Measurements from ENCODE around the gene RASGRF2. TPM values are rescaled to one million over a fixed set of nuclear protein-coding genes. Genes with fewer than 3 reads are reported as not detected.
"Not testable (repeated sequence)": the region's sequence is repeated elsewhere in the genome, so short reads cannot be mapped to it uniquely, and the experiment has no call there.

The RASGRF2 gene
- total RNA-seq, 1 experiment from 2014 or later: not detected

DNA sequence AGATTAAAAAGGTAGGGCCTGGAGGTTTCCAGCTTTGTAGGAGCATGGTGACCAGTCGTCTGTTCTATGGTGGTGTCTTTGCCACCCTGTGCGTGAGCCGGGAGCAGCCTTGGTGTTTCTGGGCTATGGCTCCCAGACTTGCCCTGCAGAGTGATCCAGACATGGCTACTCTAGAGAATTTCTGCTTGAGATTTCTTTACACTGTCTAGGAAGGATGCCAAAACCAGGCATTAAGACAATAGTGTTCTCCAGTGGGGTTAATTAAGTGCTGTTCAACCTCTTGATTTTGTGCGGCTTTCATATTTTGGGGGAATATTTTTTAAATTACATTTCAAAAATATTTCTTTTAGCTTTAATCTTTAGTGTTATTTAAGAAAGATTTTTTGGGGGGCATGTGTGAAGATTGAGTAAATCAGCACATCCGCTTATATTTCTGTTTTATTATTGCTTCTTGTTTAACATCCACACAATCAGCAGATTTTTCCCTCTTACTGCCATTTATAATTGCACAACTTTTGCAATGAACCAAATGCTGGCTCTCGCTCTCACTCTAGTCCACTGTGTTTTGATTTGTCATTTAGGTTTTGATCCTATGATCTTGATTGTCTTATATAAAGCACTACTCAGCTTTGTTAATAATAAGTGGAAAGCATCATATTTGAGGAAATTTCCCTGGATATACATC lies 110.5 kb downstream of the RASGRF2 start:
- no peak for DNase-seq (ENCODE audit: low spot score)

DNA sequence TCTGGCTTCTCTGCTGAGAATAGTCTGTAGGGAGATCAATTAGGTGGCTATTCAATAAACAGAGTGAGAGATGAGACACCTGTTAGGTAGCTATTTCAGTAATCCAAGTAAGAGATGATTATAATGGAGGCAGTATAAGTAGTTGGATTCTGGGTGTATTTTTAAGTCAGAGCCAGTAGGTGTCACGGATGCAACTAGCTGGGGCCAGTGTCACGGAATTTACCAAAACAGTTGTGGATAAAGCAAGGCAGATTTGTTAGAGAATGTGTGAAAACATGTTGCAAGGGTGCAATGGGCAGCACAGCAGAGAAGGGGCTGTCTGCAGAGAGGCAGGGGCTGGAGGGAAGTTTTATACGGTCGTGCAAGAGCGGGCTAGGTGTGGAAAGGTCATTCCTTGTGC lies 114.9 kb downstream of the RASGRF2 start:
- no peak for DNase-seq (ENCODE audit: low spot score)

DNA sequence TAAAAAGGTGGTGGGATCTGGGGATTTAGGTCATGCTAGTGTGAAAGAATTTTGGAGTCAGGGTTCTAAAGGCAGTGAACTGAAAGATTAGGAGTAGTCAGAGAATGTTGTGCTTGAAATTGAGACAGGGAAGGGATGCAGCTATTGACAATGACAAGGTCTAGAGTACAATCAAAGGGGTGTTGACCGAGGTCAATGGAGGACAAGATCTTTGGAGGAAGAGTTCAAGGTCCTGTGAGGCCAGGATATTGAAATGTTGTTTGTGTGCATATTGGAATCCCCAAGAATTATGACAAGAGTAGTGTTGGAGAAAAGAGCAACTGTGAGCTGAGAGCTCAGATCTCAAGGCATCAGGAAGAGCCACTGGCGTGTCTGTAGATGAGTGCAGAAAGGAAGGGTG lies 116.9 kb downstream of the RASGRF2 start:
- no peak for DNase-seq (ENCODE audit: low spot score)

DNA sequence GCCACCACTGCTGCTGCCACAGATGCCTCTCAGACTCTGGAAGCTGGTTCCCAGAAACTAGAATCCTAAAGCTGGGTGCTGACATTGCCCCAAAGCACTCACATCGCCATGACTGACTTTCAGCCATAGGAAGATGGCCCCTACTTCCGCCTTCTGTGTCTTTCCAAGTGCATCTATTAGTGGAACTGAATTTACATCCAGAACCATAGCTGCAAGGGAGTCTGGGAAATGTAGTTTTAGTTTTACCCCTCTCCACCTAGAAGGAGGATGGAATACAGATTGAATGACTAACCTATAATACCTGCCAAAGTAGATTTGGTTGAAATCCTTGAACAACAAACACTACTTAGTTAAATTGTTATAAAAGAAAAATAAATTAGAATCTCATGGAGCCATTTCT lies 118.8 kb downstream of the RASGRF2 start:
- no peak for DNase-seq (ENCODE audit: low spot score)

DNA sequence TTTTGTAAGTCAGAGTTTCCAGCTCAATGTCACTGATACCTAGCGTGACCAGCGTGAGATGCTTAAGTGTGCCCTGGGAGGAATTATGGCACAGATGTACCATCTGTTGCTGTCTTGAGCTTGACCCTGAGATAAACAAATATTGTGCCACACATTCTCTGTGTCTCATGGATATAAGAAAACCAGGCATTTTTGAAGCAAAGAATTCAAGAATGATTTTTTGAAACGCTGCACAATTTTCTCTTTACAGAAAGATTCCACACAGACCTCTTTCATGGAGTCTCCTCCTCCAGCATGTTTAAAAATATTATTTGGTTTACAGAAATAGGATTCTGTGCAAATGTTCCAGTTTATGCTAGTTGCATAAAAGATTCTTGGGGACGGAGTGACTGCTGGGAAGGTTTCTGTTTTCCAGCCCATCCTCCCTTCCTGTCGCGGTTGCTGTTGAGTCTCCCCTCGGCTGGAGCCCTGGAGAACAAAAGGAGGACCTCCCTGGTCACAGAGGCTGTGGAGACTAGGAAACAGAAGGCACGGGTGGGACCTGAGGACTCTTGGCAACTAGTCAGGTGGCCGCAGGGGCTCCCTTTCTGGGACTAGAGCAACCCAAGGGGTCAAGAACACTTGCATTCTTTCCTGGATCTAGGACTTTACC lies 120.8 kb downstream of the RASGRF2 start:
- DNase-seq (ENCODE audit: low spot score): no peak

DNA sequence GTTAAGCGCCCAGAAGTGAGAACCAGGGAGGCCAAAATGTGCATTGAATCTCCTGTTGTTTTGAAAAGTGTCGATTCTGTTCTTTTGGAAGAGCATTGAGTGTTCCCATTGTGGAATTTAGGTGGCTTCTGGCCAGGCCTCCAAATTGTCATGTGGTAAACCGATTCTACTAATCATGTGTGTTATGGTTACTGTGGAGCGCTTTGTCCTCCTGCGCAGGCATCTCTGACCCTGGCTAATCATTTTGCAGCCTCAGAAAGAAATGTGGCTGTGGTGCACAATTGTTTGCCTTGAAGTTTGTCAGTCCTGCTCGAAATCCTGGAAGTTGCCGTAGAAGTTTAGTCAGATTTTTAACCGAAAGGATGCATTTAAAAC lies 121.3 kb downstream of the RASGRF2 start:
- no peak for DNase-seq (ENCODE audit: low spot score)

DNA sequence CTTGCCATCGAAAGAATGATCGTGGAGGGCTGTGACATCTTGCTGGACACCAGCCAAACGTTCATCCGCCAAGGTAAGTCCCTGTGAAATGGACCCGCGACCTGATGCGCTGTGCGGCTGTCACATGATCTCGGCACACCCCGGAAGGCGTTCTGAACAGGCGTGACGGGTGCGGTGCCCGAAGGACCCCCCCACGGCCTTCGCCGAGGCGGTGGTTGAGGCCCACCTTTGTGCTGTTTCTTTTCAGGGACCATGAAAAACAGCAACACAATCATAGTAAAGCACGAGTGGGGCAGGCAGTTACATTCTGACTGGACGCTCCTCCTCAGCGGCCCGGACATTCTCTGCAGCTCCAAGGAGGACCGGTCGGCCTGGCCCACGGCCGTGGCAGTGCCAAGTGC lies 126.7 kb downstream of the RASGRF2 start:
- DNase-seq (ENCODE audit: low spot score): no peak

DNA sequence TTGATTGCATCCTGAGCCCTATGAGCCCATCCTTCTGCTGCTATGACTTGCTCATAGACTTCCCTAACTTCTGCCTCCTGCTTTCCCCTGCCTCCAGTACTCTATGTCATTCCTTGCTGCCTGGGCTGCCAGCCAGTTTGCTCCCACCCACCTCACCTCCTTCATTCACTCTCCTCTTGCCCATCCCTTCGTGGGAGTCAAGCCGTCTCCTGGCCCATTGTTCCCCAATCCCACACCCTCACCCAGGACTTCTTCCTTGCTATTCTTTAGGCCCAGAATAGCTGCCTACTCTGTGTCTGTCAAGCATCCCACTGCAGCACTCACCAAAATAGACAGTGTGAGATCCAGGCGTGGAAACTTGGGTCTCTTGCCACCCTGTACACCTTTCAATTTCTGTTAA lies 131.0 kb downstream of the RASGRF2 start:
- no peak for DNase-seq (ENCODE audit: low spot score)

DNA sequence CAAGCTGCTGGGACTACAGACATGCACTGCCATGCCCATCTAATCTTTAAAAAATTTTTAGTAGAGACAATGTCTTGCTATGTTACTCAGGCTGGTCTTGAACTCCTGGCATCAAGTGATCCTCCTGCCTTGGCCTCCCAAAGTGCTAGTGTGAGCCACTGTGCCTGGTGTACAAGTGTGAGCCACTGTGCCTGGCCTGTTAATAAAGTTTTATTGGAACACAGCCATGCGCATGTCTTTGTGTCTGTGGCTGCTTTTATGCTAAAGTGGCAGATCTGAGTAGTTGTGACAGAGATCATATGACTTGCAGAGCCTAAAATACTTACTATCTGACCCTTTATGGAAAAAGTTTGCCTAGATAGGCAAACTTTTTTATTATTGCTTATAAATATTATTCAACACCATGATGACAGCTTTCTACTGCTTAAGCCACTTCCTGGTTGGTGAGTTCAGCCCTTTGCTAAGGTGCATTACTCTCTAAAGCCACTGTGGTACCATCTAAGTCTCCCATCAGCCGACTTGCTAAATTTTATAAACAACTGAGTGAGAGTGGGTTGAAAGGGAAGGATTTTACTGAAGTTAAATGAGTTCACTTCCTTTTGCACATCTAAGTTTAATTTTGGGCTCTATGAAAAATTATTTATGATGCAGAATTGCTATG lies 133.5 kb downstream of the RASGRF2 start:
- DNase-seq (ENCODE audit: low spot score): no peak

DNA sequence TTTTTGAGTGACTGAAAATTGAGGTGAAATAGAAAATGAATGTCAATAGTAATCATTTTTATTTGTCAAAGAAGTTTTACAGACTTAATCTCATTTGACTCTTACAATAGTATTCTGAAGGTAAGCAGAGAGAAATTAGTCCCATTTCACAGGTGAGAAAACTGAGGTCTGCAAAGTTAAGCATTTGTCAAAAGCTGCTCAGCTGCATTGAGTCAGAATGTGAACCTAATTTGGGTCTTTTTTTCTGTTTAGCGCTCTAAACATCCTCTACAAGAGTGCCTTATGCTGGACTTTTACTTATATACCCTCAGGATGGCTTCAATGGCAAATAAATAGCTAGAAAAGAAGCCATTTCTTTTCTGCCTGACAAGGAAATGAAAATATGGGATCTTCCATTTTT lies 135.7 kb downstream of the RASGRF2 start:
- DNase-seq (ENCODE audit: low spot score): no peak

DNA sequence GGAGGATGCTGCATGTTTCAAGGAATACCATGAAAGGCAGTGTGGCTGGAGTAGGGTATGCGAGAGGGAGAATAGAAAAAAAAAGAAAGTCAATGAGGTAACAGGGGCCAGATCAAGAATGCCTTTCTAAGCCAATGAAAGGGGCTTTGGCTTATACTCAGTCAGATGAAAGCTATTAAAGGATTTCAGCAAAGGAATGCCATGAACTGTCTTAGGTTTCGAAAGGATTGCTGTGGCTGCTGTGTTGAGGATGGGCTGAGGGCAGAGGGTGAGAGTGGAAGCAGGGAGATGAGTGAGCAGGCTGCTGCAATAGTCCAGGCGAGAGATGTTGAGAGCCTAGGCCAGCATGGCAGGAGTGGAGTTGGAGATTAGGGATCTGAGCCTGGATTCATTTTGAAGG lies 137.6 kb downstream of the RASGRF2 start:
- no peak for DNase-seq (ENCODE audit: low spot score)

DNA sequence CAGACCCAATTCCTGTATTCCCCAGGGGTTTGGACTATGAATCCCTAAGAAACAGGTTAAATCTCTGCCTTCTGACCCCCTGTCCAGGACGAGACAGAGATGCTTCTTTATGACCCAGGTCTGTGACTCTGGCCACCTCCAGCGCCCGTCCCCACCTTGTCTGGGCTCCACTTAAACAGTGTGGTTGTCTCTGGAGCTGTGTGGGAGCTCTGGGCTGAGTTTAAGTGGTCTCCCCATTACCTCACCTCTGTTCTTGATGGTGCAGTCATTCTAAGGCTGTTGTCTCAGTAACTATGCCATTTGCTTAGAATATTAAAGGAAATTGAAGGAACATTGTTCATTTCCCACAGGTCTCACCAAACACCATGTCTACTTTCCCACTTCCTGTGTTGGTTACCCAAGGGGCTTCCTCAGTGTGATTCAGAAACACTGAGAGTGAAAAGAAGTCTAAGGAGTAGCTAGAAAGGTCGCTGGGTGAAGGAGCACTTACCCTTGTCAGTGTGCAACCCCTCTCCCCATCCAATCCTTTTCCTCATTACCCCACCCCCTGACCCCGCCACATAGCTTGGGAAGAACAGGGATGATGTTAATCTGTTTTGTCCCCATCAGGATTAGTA lies 145.2 kb downstream of the RASGRF2 start:
- DNase-seq (ENCODE audit: low spot score): no peak

DNA sequence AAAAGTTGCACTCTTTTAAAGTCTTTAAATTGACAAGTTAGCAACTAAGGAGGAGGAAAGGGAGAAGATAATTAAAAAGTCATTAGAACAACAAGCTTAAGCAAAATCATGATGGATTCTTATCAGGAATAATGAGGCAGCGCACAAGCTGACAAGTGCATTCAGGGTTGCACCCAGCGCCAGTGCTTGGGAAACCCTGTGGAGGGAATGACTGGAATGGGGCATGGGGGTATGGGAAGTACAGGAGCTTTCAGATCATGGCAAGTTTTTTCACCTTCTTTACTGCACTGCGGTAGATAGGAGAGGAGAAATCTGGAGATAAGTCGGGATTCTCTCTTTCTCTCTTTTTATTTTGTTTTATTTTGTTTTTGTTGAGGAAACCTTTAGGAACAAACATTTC lies 155.1 kb downstream of the RASGRF2 start:
- no peak for DNase-seq (ENCODE audit: low spot score)

DNA sequence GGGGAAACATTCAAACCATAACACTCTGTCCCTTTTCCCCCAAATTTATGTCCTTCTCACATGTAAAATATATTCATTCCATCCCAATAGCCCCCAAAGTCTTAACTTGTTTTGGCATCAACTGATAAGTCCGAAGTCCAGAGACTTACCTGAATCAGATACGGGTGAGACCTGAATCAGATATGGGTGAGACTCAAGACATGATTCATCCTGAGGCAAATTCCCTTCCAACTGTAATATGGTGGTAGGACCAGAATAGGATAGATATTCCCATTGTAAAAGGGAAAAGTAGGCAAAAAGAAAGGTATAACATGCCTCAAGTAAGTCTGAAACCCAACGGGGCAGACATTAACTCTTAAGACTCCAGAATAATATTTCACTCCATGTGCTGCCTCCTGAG lies 157.4 kb downstream of the RASGRF2 start:
- DNase-seq (ENCODE audit: low spot score): no peak

DNA sequence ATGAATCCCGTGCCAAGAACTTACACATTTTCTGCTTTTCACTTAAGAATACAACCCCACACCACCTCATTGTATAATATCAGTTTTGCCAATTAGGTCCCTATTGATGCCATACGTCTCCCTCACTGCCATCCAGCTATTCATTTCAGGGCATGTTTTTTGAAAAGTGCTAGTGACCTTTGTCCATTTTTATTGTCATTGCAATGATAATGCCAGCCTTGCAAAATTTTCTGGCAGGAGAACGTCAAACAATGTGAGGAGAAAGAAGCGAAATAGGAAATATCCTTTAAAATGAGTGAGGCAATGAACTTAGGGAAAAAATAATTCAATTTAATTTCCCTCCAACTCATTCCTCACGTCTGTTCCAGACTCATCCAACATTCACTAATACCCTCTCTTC lies 161.1 kb downstream of the RASGRF2 start:
- no peak for DNase-seq (ENCODE audit: low spot score)

DNA sequence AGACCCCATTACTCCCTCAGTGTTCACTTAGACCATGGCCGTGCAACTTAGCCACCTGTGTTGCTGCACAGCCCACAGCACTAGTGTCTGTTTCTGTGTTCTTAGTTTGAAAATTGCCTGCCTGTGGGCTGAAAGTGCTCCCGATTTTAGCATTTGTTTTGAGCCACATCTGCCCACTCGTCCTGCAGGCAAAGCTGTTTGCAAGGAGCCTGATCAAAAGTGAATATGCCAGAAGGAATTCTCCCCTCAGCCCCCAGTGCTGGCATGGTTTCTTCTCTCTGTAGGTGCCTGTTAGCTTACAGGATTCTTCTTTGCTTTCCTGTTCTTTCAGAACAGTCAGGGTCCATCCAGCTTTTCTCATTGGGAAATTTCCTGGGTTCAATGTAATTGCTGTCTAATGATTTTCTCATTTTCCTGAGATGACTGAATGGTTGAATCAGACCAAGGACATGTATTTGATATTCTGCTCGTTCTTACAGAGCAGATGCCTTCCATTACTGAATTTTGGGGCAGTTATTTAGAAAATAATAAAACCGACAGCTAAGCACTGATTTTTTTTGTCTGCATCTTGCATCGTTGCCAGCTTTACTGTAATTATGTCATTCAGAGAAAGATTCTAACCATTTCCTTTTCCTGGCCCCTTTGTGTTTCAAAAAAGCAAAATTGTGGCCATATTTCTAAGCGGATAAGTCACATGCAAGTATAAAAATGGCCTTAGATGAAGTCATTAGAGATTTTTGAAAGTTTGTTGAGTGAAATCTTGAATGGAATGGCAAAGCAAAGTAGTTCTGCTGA lies 161.9 kb downstream of the RASGRF2 start:
- no peak for DNase-seq (ENCODE audit: low spot score)

DNA sequence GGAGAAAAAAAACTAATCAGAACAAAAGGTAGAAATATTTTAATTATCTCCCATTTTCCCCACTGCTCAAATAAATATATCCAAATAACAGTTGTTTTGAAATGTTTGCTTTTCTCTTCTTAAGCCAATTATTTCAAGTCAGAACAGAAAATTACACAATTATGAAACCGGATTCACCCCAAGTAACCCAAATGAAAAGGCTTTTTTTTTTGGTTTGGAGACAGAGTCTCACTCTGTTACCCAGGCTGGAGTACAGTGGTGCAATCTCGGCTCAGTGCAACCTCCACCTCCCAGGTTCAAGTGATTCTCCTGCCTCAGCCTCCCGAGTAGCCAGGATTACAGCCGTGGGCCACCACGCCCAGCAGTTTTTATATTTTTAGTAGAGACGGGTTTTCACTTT lies 164.5 kb downstream of the RASGRF2 start:
- not testable (repeated sequence) for DNase-seq (ENCODE audit: low spot score)

DNA sequence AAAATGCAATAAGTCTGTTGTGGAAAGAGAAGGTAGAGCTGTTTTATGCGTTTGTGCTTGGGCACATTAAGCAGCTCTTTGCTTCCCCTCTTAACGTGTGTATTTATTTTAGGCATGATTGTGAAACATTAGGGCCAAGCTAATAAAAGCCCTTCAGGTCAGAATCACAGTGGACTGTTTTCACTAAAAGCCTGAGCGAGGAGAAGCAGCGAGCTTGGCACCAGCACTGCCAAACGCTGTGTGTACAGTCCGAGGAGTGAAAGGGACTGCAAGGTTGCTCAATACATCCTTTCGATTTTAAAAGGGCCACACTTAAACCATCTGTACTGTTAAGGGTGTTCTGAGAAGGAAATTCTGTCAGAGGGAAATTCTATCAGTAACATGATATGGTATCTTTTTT lies 165.8 kb downstream of the RASGRF2 start:
- DNase-seq (ENCODE audit: low spot score): no peak

DNA sequence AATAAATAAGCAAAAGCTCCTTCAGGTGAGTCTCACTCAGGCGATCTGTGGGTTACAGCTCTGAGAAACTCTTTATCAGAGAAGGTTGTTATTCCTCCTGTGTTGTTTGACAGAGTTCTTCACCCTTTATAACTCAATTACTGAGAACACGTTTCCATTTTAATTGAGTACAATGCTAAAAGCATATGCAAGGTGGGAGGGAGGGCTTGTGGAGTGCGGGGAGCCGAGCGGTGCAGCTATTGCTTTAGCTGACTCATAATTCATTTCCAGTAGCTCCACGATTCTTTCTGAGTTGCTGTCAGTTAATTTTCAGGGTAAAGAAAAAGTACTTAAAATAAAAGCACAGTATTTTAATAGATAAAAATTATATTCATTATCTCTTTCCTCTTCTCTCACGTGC lies 168.3 kb downstream of the RASGRF2 start:
- DNase-seq (ENCODE audit: low spot score): no peak

DNA sequence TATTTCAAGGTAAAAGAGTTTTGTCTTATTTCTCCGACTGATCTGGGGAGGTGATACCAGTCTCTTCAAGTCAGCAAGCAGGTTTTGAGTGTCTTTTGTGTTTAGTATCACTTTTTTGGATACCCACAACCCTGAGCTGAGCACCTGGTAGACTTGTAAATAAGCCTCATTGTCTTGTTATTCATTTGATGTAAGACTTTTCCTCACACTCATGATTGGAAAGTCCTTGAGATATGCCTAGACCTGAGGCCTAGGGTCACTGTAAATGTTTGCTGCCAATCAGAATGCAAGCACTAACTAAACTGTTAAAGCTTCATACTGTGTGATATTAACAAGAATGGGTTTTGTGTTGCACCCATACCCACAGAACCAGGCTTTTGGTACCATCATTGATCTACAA lies 172.2 kb downstream of the RASGRF2 start:
- DNase-seq (ENCODE audit: low spot score): no peak

DNA sequence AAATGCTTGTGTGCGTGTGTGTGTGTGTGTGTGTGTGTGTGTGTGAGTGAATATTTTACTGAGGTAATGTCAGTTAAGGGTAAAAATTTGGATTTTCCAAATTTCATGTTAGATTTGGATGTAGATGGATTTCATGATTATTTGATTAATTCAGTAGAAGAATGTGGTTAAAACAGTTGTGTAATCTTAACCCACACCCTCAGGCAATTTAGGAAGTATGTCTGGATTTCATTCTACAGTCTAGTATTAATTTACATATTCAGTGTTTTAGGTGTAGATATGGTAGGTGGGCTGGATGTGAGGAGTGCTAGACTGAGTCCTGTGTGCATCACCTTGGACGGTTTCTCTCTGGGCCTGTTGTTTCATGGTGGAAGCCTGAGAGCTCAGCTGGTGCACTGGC lies 173.9 kb downstream of the RASGRF2 start:
- no peak for DNase-seq (ENCODE audit: low spot score)

DNA sequence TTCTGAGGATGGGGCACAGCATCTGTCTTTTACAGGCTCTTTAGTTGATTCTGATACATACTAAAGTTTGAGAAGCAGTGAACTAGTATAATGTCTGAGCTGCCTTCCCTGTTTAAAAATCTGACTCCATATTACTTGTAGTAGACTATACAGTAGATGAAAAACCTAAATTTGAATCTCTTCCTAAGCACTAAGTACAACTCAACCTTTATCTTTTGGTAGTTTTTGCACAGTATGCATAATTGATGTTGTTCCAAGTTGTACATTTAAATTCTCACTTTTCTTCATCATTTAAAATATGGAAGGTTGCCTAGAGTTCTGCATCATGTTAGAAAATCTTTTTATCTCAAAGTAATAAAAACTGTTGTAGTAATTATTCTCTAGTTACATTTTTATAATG lies 174.4 kb downstream of the RASGRF2 start:
- no peak for DNase-seq (ENCODE audit: low spot score)
